Ascending aorta (tissue), 2 donors: Measurements from ENCODE around the gene MAGT1. TPM values are rescaled to one million over a fixed set of nuclear protein-coding genes. Genes with fewer than 3 reads are reported as not detected.

ENCODE experiments used
- DNase-seq, 2 donors: peaks; one replicate each; pipeline ENCODE4 v3.0.0-alpha.2; 2019; ENCODE audit warnings: low spot score in 2 of 2
- H3K27ac ChIP-seq, 2 donors: fragments of 200-600 bp; sonication (generic); one replicate each; pipeline ENCODE4 v1.5.1; 2016 to 2017; ENCODE audit warnings: mild to moderate bottlenecking in 1 of 2
- H3K27me3 ChIP-seq: fragments of 200-600 bp; sonication (generic); one replicate; pipeline ENCODE4 v1.5.1; 2017
- H3K36me3 ChIP-seq, 2 donors: fragments of 200-600 bp; sonication (generic); one replicate each; pipeline ENCODE4 v1.5.1; 2016
- H3K4me1 ChIP-seq, 2 donors: fragments of 200-600 bp; sonication (generic); one replicate each; pipeline ENCODE4 v1.5.1; 2016 to 2017; ENCODE audit warnings: mild to moderate bottlenecking in 1 of 2
- H3K4me3 ChIP-seq, 2 donors: fragments of 200-600 bp; sonication (generic); one replicate each; pipeline ENCODE4 v1.5.1; 2016 to 2017; ENCODE audit warnings: mild to moderate bottlenecking in 1 of 2
- H3K9me3 ChIP-seq, 2 donors: fragments of 200-600 bp; sonication (generic); one replicate each; pipeline ENCODE4 v1.5.1; 2016
- CTCF ChIP-seq, 3 experiments: fragments of 200-600 bp in 2 of 3; fragments of 450-650 bp in 1 of 3; sonication (generic) in 2 of 3; IDR thresholded peaks; one replicate each; pipeline ENCODE4 v1.5.1; 2016 to 2019; ENCODE audit warnings: antibody characterized with exemption in 3 of 3, mild to moderate bottlenecking in 1 of 3, moderate library complexity in 1 of 3
- intact Hi-C: fragments of 100-400 bp; cut with DNase I; formaldehyde crosslinking; loops from one replicate; pipeline ENCODE4 v1.15.1; 2023
- total RNA-seq: library from RNA; depleted of rRNA; stranded (reverse); fragments of >200 nt; gene quantifications from one replicate; pipeline ENCODE4 v1.1.0, GENCODE V29; 2016

Gene MAGT1
- total RNA-seq, 1 donor from 2014 or later: 34.5 TPM

DNA sequence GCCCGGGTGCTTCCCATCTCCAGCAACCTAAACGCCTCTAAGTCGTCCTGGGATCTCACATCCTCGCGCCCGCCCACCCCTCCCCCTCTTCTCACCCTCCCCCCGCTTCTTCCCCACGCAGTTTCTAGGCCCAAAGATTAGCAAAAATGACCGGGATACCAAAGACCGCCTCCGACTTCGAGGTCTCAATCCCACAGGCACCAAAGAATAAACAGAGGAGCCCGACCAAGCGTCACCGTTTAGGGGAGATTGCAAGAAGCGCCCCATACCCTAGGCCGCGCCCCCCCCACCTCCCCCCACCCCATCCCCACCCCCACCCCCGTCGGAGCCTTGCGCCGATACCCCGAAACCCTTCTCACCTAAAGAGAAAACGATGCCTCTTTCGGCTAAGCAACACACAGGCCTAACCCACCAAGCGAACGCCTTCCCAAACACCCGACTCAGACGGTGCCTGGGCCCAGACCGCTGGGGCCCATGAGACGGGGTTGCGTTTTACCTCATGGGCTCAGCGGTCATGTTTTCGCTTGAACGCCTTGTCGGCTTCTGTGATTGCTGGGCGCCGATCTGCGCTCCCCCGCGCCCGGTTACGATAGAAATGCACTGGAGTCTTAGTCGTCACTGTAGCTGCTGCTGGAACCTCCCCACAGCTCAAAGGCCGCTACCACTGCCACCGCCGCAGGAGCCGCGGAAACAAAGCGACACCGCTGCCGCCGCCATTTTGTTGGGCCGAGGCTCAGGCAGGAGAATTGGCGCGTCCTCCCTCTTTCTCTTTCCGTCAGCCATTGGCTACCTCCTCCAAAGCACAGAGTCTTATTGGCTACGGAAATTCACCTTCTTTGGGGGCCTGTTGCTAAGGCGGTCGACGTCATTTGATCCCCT lies 109.5 kb downstream of the MAGT1 start, which contains the start of gene ATRX:
Gene ATRX, minus strand, starts transcription at position 731 of the 879 bp plus-strand sequence. Its CDS starts 215 bp downstream, at position 516.
- Histone ChIP-seq H3K4me1 (no peaks in the 10 kb centered on the region), H3K4me3 (peak within 1 kb of the TSS; percentile 60 to 82), H3K36me3 (no peaks in the 10 kb centered on the region), H3K27me3 (no peaks in the 10 kb centered on the region), H3K27ac (peak within 1 kb of the TSS; percentile 90 to 93), H3K9me3 (no peaks in the 10 kb centered on the region)
- peak; percentile 15 to 84 for DNase-seq
- intact Hi-C loops: loop anchor here (2.0 to 10.0 kb wide), 3 partner anchors 109 to 317 kb away; partner anchors contain the start of genes MAGT1 and PGK1
- TF ChIP-seq CTCF (IDR thresholded peaks at IDR 0.05): no peak

- Histone ChIP-seq H3K4me1 (no peaks in the 10 kb centered on the region), H3K27ac (no peak overlapping the region), H3K4me3 (no peak overlapping the region), H3K27me3 (no peaks in the 10 kb centered on the region), H3K36me3 (no peaks in the 10 kb centered on the region), H3K9me3 (no peaks in the 10 kb centered on the region)
- DNase-seq: no peak
- no peak for TF ChIP-seq CTCF (IDR thresholded peaks at IDR 0.05)
- intact Hi-C loops: loop anchor here (10.0 kb wide), 1 partner anchor 105 kb away; no protein-coding TSS in a partner anchor
Observed at GRCh38 chrX:77779695-77780094, 115.5 kb downstream of the MAGT1 start.

DNA sequence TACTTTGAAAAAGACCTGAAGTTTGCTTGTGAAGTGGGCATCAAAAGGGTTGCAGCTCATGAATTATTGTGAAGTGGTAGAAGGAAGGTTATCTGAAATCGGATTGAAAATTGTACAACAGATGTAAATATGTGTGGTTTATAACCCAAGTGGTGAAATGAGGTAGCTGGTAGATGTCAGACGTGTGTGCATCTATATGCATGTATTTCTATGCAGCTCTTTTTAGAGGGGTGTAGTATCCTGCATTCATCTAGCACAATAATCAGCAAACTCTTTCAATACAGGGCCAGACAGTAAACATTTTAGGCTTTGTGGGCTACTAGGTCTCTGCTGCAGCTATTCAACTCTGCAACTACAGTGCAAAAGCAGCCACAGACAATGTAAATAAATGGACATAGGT lies 118.6 kb downstream of the MAGT1 start:
- intact Hi-C loops: no loop called here
- no peak for DNase-seq
- H3K4me1 ChIP-seq: no peaks in the 10 kb centered on the region
- H3K27ac ChIP-seq: no peak overlapping the region
- H3K9me3 ChIP-seq: no peaks in the 10 kb centered on the region
- H3K36me3 ChIP-seq: no peaks in the 10 kb centered on the region
- H3K27me3 ChIP-seq: no peaks in the 10 kb centered on the region
- H3K4me3 ChIP-seq: no peak overlapping the region
- no peak for TF ChIP-seq CTCF (IDR thresholded peaks at IDR 0.05)

Other genes starting within 250 kb of the MAGT1 start
- 117 TPM for gene ATRX, start 109.2 kb downstream of the MAGT1 start, total RNA-seq
- 472 TPM for gene COX7B, start 4.0 kb upstream of the MAGT1 start, total RNA-seq
- gene ATP7A, start 15.3 kb upstream of the MAGT1 start, total RNA-seq: 7.5 TPM
- gene PGAM4, start 74.2 kb upstream of the MAGT1 start, total RNA-seq: not detected
- 72.1 TPM for gene PGK1, start 208.8 kb upstream of the MAGT1 start, total RNA-seq
- gene TAF9B, start 244.2 kb upstream of the MAGT1 start, total RNA-seq: 7.9 TPM